GM12801 (cell line): ENCODE results near the gene TNFRSF21.
A peak's percentile ranks its signal among the peaks of the same experiment; 100 is the strongest.

Source experiments
- TF ChIP-seq, protein P1 (sequence below): IDR thresholded peaks from one replicate; pipeline ENCODE4 v1.5.1; 2011; ENCODE audit warnings: control low read depth; ENCODE audit not compliant: insufficient read length; ENCODE audit errors: extremely low read depth

Gene TNFRSF21, protein sequence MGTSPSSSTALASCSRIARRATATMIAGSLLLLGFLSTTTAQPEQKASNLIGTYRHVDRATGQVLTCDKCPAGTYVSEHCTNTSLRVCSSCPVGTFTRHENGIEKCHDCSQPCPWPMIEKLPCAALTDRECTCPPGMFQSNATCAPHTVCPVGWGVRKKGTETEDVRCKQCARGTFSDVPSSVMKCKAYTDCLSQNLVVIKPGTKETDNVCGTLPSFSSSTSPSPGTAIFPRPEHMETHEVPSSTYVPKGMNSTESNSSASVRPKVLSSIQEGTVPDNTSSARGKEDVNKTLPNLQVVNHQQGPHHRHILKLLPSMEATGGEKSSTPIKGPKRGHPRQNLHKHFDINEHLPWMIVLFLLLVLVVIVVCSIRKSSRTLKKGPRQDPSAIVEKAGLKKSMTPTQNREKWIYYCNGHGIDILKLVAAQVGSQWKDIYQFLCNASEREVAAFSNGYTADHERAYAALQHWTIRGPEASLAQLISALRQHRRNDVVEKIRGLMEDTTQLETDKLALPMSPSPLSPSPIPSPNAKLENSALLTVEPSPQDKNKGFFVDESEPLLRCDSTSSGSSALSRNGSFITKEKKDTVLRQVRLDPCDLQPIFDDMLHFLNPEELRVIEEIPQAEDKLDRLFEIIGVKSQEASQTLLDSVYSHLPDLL

DNA sequence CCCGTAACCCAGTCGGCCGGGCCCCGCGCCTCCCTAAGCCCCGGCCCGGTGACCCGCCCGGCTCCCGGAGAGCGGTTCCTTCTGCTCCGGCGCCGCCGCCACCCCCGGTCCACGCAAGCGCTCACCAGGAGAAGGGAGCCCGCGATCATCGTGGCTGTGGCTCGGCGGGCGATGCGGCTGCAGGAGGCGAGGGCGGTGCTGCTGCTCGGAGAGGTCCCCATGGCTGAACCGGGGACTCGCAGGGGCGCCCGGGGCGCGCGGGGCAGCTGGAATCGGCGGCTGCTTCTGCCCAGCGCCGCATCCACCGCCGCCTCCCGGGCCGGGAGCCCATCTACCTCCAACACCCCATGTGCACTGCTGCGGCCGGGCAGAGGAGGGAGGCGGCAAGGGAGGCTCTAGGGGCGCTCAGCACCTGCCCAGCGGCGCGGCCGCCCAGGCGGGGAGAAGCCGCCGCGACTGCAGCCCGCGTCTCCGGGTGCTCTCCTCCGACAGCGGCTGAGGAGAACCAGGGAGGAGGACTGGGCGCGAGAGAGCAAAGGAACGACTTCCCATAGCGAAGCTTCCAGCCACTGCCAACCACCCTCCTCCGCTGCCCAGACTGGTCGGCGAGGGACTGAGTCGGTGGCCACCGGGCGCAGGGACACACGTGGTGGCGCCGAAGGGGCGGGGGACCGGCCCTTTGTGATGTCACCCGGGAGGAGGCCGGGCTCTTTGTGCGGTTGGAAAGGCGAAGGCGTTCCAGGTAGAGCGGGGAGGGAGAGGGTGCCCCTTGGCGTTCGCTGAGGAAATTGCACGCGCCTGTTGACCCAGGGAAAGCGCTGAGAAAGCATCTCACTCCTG lies at the start of gene TNFRSF21:
Gene TNFRSF21 (minus strand): TSS at position 615 of the 840 bp plus-strand sequence. CDS start 394 bp downstream, at position 221.
- TF ChIP-seq, protein P1, sequence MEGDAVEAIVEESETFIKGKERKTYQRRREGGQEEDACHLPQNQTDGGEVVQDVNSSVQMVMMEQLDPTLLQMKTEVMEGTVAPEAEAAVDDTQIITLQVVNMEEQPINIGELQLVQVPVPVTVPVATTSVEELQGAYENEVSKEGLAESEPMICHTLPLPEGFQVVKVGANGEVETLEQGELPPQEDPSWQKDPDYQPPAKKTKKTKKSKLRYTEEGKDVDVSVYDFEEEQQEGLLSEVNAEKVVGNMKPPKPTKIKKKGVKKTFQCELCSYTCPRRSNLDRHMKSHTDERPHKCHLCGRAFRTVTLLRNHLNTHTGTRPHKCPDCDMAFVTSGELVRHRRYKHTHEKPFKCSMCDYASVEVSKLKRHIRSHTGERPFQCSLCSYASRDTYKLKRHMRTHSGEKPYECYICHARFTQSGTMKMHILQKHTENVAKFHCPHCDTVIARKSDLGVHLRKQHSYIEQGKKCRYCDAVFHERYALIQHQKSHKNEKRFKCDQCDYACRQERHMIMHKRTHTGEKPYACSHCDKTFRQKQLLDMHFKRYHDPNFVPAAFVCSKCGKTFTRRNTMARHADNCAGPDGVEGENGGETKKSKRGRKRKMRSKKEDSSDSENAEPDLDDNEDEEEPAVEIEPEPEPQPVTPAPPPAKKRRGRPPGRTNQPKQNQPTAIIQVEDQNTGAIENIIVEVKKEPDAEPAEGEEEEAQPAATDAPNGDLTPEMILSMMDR: peak; percentile 74

DNA sequence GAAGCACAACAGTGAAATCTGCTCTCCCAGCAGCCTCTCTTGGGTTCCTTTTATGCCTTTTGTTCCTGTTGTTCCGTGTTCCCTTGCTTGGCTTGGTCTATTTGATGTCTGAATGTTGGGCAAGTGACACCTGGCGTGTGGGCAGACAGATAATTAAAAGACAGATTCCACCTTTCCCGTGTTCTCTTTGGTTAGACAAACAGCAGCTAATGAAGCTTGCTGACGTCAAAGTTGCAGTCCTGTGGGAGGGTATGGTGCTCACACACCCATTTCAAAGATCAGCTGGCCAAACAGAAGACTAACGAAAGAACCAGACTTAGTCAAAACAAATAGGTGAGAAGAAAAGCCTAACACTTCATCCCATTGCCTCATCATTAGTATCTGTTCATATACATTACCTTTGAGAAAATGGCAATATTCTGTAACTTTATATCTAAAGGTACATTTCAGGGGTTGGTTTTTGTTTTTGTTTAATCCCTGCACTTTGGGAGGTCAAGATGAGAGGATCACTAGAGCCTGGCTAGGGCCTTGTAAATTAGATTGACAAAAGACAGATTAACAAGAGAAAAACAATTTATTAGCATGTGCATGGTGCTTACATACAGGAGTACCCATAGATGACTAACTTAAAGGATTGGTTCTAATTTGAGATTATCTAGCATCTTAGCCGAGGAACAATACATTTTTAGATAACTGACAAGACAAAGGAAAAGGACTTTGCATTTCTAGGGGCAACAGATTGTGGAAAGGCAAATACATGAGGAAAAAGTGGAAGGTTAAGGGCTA lies 48.9 kb upstream of the TNFRSF21 start:
- TF ChIP-seq, protein P1: no peak

DNA sequence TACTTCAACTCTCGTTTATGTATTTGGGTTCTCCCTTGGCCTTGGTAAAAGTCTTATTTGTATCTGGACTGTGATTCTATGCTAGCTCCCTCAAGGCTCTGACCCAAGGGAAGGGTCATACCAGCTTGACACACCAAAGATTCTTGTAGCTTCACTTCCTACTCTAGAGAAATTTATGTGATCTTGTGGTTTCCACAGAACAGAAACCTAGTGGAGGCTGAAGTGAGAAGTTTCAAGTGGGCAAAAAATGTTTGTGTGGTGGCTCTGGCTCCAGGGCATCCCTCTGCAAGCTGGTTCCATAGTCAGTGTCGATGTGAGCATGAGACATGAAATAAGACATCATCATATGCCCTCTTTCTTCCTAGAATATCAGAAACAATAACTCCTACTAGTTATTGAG lies 48.1 kb upstream of the TNFRSF21 start:
- TF ChIP-seq, protein P1: no peak

DNA sequence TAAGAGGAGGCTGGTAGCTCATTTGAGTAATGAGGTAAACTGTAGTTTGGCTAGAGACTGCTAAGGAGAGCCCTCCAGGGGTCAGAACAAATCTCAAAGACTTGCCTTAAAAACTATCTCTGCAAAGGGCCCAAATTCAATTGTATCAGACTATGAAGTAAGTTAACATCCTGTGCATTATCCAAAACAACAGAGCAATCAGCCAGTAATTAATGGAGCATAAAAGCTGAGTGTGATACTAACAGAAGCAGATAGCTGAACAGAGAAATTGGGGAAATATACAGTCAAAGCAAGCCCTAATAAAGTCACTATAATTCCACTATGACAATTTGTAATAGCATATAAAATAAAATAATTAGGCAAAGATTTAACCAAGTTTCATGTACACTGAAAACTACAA lies 45.8 kb upstream of the TNFRSF21 start:
- TF ChIP-seq, protein P1: no peak

DNA sequence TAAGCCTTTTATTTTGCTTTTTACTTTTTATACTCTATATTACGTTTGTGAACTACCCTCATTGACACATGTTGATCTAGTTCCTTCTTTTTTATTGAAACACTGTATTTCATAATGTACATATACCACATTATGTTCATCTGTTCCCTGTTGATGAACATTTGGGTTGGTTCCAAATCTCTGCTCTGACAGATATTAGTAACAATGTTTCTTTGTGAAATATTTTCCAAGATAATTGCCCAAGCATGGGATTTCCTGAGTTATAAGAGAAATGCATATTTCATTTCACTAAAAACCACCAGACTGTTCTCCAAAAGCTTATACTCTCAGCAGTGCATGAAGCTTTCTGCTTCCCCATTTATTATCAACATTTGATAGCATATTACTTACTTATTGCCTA lies 44.2 kb upstream of the TNFRSF21 start:
- TF ChIP-seq, protein P1: no peak

- TF ChIP-seq, protein P1: no peak
Observed at GRCh38 chr6:47352966-47353365, 43.3 kb upstream of the TNFRSF21 start.
